Measurements from ENCODE around the gene PRR23E.

Gene PRR23E

DNA sequence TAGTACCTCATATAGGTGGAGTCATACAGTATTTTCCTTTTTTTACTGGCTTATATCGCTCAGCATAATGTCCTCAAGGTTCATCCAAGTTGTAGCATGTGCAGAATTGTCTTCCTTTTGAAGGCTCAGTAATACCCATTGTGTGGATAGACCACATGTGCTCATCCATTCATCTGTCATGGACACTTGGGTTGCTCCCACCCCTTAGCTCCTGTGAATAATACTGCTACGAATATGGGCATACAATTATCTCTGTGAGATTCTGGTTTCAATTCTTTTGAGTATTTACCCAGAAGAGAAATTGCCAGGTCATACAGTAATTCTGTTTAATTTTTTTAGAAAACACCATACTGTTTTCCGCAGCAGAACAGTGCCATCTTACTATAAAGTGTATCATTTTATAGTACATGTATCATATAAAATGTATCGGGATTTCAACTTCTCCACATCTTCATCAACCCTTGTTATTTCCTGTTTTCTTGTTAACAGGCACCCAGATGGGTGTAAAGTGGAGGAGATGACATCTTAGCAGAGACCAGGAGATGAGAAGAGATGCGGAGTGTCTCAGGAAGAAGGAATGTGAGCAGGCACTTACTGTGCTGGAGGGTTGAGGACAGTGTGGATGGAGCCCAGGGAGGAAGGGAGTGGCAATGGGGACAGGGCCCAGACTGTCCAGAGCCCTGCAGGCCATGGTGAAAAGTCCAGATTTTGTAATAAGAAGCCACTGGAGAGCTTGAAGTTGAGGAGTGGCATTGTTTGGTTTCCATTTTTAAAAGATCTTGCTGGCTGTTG lies 27.0 kb upstream of the PRR23E start:
- Histone ChIP-seq H3K9me3 (ENCODE audit: control insufficient read depth, insufficient read depth, low read length) (no peaks in the 10 kb centered on the region), H3K4me3 (ENCODE audit: low read depth, low read length) (no peak overlapping the region), H3K36me3 (ENCODE audit: control insufficient read depth, insufficient read depth, low read length) (no peaks in the 10 kb centered on the region), H3K4me1 (ENCODE audit: control insufficient read depth, insufficient read depth, low read length) (no peaks in the 10 kb centered on the region), H3K9ac (ENCODE audit: low read depth, low read length) (no peak overlapping the region), H3K27ac (ENCODE audit: low read depth, low read length) (no peak overlapping the region), H3K27me3 (ENCODE audit: control insufficient read depth, insufficient read depth, low read length) (no peaks in the 10 kb centered on the region)

DNA sequence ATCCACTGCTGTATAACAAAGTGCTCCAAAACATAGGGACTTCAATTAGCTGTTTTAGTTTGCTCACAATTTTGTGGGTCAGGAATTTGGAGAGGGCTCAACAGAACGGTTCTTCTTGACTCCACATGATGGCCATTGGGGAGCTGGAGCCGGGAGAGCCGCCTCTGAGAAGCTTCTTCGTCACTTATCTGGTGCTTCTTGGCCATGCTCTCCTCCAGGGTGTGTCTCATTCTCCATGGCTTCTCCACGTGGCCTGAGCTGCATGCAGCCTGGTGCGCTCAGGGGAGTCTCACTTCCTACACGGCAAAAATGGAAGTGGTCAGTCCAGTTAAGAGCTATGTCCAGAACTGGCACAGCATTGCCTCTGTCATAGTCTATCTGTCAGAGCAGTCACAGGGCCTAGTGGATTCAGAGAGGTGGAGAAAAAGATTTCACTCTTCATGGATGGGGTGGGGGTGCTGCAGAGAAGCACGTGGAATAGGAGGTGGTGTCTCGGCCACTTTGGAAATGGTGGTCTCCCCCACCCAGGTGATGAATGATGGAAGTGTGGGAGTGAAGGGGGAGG lies 26.3 kb upstream of the PRR23E start:
- no peaks in the 10 kb centered on the region for H3K9me3 ChIP-seq (ENCODE audit: control insufficient read depth, insufficient read depth, low read length)

DNA sequence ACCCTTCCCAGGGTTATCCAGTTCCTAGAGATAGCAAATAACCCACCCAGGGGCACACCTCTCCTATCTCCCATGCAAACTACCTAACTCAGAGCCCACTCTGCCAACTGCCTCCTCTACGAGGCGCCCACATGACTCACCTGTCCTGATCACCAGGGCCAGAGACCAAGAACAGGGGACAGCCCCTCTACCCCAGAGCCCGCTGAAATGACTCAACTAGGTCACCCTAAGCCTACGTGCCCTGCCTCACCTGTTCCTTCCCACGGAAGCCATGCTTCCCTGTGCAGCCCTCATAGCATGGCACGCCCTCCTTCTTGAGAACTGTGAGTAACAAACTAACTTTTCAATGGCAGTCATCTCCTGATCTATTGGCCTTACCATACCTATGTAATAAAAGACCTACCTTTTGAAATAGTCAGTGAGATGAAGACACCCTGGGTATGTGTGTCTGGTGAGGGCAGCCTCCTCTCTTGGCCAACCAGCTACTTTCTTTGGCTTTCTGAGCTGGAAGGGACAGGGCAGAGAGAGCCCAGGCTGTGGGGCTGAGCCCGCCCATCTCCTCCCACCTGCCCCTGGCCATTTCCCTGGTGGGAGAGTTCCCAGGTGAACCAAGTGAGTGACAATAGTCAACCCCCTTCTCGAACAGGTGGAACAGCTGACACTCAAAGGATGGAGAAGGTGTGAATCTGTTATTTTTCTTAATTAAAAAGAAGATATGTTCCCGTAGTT lies 25.5 kb upstream of the PRR23E start:
- H3K4me1 ChIP-seq (ENCODE audit: control insufficient read depth, insufficient read depth, low read length): no peaks in the 10 kb centered on the region
- H3K27ac ChIP-seq (ENCODE audit: low read depth, low read length): no peak overlapping the region
- no peak overlapping the region for H3K9ac ChIP-seq (ENCODE audit: low read depth, low read length)
- H3K36me3 ChIP-seq (ENCODE audit: control insufficient read depth, insufficient read depth, low read length): no peaks in the 10 kb centered on the region
- H3K9me3 ChIP-seq (ENCODE audit: control insufficient read depth, insufficient read depth, low read length): no peaks in the 10 kb centered on the region
- no peak overlapping the region for H3K4me3 ChIP-seq (ENCODE audit: low read depth, low read length)
- no peaks in the 10 kb centered on the region for H3K27me3 ChIP-seq (ENCODE audit: control insufficient read depth, insufficient read depth, low read length)

More for the DNA sequence above, 26.3 kb upstream of the PRR23E start:
- Histone ChIP-seq H3K4me3 (ENCODE audit: low read depth, low read length) (no peak overlapping the region), H3K4me1 (ENCODE audit: control insufficient read depth, insufficient read depth, low read length) (no peaks in the 10 kb centered on the region), H3K9ac (ENCODE audit: low read depth, low read length) (no peak overlapping the region), H3K36me3 (ENCODE audit: control insufficient read depth, insufficient read depth, low read length) (no peaks in the 10 kb centered on the region), H3K27me3 (ENCODE audit: control insufficient read depth, insufficient read depth, low read length) (no peaks in the 10 kb centered on the region), H3K27ac (ENCODE audit: low read depth, low read length) (no peak overlapping the region)

DNA sequence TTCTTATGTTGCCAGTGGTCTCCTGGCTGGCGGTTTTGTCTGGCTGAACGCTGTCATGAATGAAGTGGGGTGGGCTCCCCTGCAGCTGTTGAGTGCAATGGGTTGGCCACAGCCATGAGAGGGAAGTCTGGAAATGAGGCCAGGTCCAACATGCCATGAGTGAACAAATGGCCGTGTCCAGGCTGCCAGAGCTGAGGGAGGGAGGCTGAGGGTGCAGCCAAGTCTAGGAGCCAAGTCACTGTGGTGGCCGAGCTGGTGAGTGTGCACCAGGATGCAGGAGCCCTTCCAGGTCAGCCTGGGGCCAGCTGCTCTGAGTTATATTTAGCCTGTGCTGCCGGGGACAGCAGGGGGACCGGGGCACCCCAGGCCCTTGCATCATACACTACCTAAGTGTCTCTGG lies 24.7 kb upstream of the PRR23E start:
- Histone ChIP-seq H3K9me3 (ENCODE audit: control insufficient read depth, insufficient read depth, low read length) (no peaks in the 10 kb centered on the region), H3K9ac (ENCODE audit: low read depth, low read length) (no peak overlapping the region), H3K4me3 (ENCODE audit: low read depth, low read length) (no peak overlapping the region), H3K4me1 (ENCODE audit: control insufficient read depth, insufficient read depth, low read length) (0 out of 2 replicates have a peak, but pooled peaks cover under 1% of the 10 kb centered on the region), H3K36me3 (ENCODE audit: control insufficient read depth, insufficient read depth, low read length) (no peaks in the 10 kb centered on the region), H3K27ac (ENCODE audit: low read depth, low read length) (no peak overlapping the region), H3K27me3 (ENCODE audit: control insufficient read depth, insufficient read depth, low read length) (no peaks in the 10 kb centered on the region)

DNA sequence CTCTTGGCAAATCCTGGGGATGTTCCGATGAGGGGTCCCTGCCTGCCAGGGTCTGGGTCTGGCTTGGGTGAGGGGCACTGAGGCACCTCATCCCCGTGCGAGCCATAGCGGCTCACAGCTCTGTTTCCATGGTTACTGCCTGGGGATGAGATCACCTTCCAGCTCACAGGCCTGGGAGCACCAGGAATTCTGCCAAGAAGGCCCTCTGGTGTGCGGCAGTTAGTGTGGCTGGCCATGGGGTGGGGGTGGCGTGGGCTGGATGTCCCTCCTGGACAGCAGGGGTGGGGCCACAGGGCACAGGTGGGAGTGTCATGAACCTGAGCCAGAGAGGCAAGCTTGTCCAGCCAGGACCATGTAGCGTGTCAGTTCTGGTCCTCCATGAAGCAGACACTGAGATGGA lies 22.1 kb upstream of the PRR23E start:
- H3K4me1 ChIP-seq (ENCODE audit: control insufficient read depth, insufficient read depth, low read length): 0 out of 2 replicates have a peak, but pooled peaks cover 4% of the 10 kb centered on the region
- H3K9me3 ChIP-seq (ENCODE audit: control insufficient read depth, insufficient read depth, low read length): no peaks in the 10 kb centered on the region

DNA sequence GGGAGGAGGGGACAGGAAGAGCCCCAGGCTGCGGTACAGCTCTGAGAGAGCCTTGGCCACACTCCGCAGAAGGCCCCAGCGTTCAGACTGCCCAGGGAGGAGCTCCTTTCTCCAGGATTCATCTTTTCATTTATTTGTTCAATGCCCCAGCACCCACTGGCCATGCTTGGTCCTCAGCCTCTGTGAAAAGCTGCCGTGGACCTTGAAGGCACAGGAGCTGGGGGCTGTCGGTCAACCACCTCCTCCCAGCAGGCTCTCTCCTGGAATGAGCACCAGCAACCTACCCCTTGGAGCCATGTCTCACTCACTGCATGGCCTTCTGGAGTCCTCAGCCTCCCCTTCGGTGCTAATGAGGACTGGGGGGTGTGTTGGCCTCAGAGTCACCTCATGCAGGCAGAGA lies 21.6 kb upstream of the PRR23E start:
- H3K9me3 ChIP-seq (ENCODE audit: control insufficient read depth, insufficient read depth, low read length): no peaks in the 10 kb centered on the region
- H3K4me1 ChIP-seq (ENCODE audit: control insufficient read depth, insufficient read depth, low read length): 0 out of 2 replicates have a peak, but pooled peaks cover 4% of the 10 kb centered on the region
- H3K27ac ChIP-seq (ENCODE audit: low read depth, low read length): no peak overlapping the region
- H3K36me3 ChIP-seq (ENCODE audit: control insufficient read depth, insufficient read depth, low read length): no peaks in the 10 kb centered on the region
- H3K27me3 ChIP-seq (ENCODE audit: control insufficient read depth, insufficient read depth, low read length): no peaks in the 10 kb centered on the region
- no peak overlapping the region for H3K4me3 ChIP-seq (ENCODE audit: low read depth, low read length)
- no peak overlapping the region for H3K9ac ChIP-seq (ENCODE audit: low read depth, low read length)

More for the DNA sequence above, 22.1 kb upstream of the PRR23E start:
- Histone ChIP-seq H3K4me3 (ENCODE audit: low read depth, low read length) (no peak overlapping the region), H3K36me3 (ENCODE audit: control insufficient read depth, insufficient read depth, low read length) (no peaks in the 10 kb centered on the region), H3K27ac (ENCODE audit: low read depth, low read length) (no peak overlapping the region), H3K9ac (ENCODE audit: low read depth, low read length) (no peak overlapping the region), H3K27me3 (ENCODE audit: control insufficient read depth, insufficient read depth, low read length) (no peaks in the 10 kb centered on the region)

DNA sequence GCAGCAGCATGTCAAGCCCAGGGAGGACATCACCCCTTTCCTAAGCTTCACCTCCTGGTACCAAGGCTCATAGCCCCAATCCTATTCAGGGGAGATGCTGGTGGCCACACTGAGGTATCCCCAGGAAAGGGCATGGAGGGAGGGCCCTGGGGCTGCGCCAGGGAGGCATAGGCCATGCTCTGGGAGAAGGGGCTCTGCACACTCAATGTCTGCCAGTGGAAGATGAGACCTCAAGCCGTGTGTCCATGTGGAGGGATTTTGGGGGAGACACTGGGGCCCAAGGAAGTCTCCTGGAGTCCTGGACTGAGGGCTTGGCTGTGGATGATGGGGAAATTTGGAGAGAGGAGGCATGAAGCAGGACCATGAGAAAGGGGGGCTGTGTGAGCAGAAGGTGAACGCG lies 21.2 kb upstream of the PRR23E start:
- Histone ChIP-seq H3K27me3 (ENCODE audit: control insufficient read depth, insufficient read depth, low read length) (no peaks in the 10 kb centered on the region), H3K9ac (ENCODE audit: low read depth, low read length) (no peak overlapping the region), H3K4me1 (ENCODE audit: control insufficient read depth, insufficient read depth, low read length) (0 out of 2 replicates have a peak, but pooled peaks cover 4% of the 10 kb centered on the region), H3K36me3 (ENCODE audit: control insufficient read depth, insufficient read depth, low read length) (no peaks in the 10 kb centered on the region), H3K27ac (ENCODE audit: low read depth, low read length) (no peak overlapping the region), H3K4me3 (ENCODE audit: low read depth, low read length) (no peak overlapping the region), H3K9me3 (ENCODE audit: control insufficient read depth, insufficient read depth, low read length) (no peaks in the 10 kb centered on the region)

DNA sequence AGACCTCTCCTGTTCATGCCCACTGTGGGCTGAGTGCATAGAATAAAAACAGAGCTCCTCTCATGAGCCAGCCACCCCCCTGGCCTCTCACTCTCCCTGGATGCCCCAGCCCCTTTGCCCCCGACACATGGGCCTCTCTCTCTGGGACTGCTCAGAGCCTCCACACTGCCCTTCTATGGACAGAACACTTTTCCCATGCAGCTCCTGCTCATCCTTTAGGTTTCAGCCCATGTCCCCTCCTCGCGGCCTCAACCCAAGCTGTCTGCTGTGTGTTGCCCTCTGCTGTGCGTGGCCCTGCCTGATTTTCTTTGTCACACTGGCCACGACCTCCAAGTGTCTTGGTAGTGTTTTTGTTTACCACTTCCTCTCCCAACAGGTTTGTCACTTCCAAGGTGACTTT lies 20.7 kb upstream of the PRR23E start:
- Histone ChIP-seq H3K9ac (ENCODE audit: low read depth, low read length) (no peak overlapping the region), H3K27ac (ENCODE audit: low read depth, low read length) (no peak overlapping the region), H3K4me3 (ENCODE audit: low read depth, low read length) (no peak overlapping the region), H3K36me3 (ENCODE audit: control insufficient read depth, insufficient read depth, low read length) (no peaks in the 10 kb centered on the region), H3K27me3 (ENCODE audit: control insufficient read depth, insufficient read depth, low read length) (no peaks in the 10 kb centered on the region), H3K4me1 (ENCODE audit: control insufficient read depth, insufficient read depth, low read length) (0 out of 2 replicates have a peak, but pooled peaks cover 4% of the 10 kb centered on the region), H3K9me3 (ENCODE audit: control insufficient read depth, insufficient read depth, low read length) (no peaks in the 10 kb centered on the region)

DNA sequence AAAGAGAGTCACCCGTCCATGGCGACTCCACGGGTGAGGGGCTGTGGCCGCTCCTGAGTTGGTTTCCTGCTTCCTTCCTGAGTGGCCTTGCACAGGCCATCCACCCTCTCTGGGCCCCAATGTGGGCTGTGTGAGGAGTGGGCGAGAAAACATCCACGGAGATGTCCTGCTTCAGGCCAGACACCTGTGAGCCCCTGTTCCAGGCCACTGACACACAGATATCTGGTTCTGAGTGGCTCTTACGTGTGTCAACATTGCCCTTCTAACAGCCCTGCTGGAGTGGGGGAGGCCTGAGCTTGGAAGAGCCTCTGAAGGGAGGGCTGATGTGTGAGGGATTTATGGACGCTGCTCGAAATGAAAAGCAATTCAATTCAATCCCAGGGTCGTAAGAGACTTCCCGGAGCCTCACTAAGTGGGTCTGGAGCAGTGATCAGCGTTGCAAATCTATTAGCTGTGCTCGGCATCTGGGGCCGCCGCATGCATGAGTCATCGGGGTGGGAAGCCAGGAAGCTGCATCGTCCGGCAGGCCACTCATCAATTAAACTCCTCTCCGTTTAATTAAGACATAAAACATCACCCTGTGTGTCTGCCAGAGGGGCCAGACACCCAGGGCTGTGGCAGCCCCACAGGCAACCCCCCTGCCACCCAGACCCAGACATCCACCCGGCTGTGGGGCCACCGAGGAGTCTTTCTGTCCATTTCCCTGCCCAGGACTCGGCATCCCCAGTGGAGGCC lies 20.0 kb upstream of the PRR23E start:
- H3K27me3 ChIP-seq (ENCODE audit: control insufficient read depth, insufficient read depth, low read length): no peaks in the 10 kb centered on the region
- H3K4me1 ChIP-seq (ENCODE audit: control insufficient read depth, insufficient read depth, low read length): 0 out of 2 replicates have a peak, but pooled peaks cover 4% of the 10 kb centered on the region
- H3K4me3 ChIP-seq (ENCODE audit: low read depth, low read length): no peak overlapping the region
- no peak overlapping the region for H3K9ac ChIP-seq (ENCODE audit: low read depth, low read length)
- no peak overlapping the region for H3K27ac ChIP-seq (ENCODE audit: low read depth, low read length)
- no peaks in the 10 kb centered on the region for H3K9me3 ChIP-seq (ENCODE audit: control insufficient read depth, insufficient read depth, low read length)
- no peaks in the 10 kb centered on the region for H3K36me3 ChIP-seq (ENCODE audit: control insufficient read depth, insufficient read depth, low read length)

DNA sequence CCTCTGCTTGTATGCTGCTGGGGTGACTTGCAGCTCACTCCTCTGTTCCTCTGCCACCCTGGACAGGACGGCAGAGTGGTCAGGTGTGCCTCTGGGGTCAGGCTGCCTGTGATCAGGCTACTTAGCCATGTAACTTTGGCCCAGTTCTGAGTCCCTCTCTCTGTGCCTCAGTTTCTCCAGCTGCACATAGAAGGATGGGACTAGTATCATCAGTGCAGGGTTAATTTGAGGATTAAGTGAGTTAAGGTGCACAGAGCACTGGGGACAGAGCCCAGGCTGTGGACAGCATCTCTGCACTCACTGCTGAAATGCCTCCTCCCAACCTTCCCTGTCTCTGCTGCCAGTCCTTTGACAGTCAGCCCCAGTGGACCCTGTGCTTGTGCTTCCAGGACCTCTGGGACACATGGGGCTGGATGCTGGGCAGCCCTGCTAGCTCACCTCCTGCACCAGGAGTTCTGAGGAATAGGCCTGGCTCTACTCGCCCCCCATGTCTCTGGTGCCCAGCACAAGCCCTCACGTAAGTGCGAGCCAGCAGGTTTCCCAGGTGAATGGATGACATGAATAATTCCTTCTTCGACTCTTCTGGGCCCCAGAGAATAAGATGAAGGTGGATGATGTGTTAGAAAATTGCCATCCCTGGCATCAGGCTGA lies 19.3 kb upstream of the PRR23E start:
- H3K4me1 ChIP-seq (ENCODE audit: control insufficient read depth, insufficient read depth, low read length): 0 out of 2 replicates have a peak, but pooled peaks cover 4% of the 10 kb centered on the region
- no peaks in the 10 kb centered on the region for H3K27me3 ChIP-seq (ENCODE audit: control insufficient read depth, insufficient read depth, low read length)
- H3K9ac ChIP-seq (ENCODE audit: low read depth, low read length): no peak overlapping the region
- no peak overlapping the region for H3K4me3 ChIP-seq (ENCODE audit: low read depth, low read length)
- no peak overlapping the region for H3K27ac ChIP-seq (ENCODE audit: low read depth, low read length)
- H3K9me3 ChIP-seq (ENCODE audit: control insufficient read depth, insufficient read depth, low read length): no peaks in the 10 kb centered on the region
- no peaks in the 10 kb centered on the region for H3K36me3 ChIP-seq (ENCODE audit: control insufficient read depth, insufficient read depth, low read length)
